ENCODE results near the gene KLKB1. TPM values are rescaled to one million over a fixed set of nuclear protein-coding genes. Genes with fewer than 3 reads are reported as not detected.
"Not testable (repeated sequence)": the region's sequence is repeated elsewhere in the genome, so short reads cannot be mapped to it uniquely, and the experiment has no call there.

The KLKB1 gene
- polyA plus RNA-seq, 1 donor (not counting 4 experiments of a cell fraction or from before 2014, with no cell fraction given), result 0.04 TPM

GRCh38 chr4:186243331-186243730 is 16.0 kb downstream of the KLKB1 start:
- Histone ChIP-seq H3K9me1 (ENCODE audit: control insufficient read depth, extremely low read depth, insufficient read depth, low read length) (no peaks in the 10 kb centered on the region), H3K36me3 (ENCODE audit: control insufficient read depth in 2 of 2, extremely low read depth in 1 of 2, insufficient read depth in 2 of 2, low read length in 2 of 2) (no peaks in the 10 kb centered on the region), H3K4me1 (ENCODE audit: control insufficient read depth, extremely low read depth, insufficient read depth, low read length) (no peaks in the 10 kb centered on the region), H3K79me2 (ENCODE audit: control insufficient read depth, insufficient read depth, low read length) (no peaks in the 10 kb centered on the region), H3K4me3 (ENCODE audit: control insufficient read depth in 2 of 3, extremely low read depth in 1 of 3, insufficient read depth in 2 of 3, low read depth in 1 of 3, low read length in 3 of 3) (no peak overlapping the region), H3K9me3 (ENCODE audit: control insufficient read depth, low read depth, low read length) (no peaks in the 10 kb centered on the region), H4K20me1 (ENCODE audit: control insufficient read depth, extremely low read depth, insufficient read depth, low read length) (no peaks in the 10 kb centered on the region), H3K27ac (ENCODE audit: control insufficient read depth, insufficient read depth, low read length) (no peak overlapping the region), H3K27me3 (ENCODE audit: control insufficient read depth, extremely low read depth, insufficient read depth, low read length) (no peaks in the 10 kb centered on the region), H2AFZ (ENCODE audit: control insufficient read depth, low read length) (no peak overlapping the region), H3K9ac (ENCODE audit: control insufficient read depth, extremely low read depth, insufficient read depth, low read length) (no peak overlapping the region), H3K4me2 (ENCODE audit: control insufficient read depth, extremely low read depth, insufficient read depth, low read depth, low read length) (no peak overlapping the region)
- no peak for DNase-seq (ENCODE audit: low read depth, low spot score)
- dilution Hi-C loops (cut with MboI; ENCODE audit: extremely low pct_ligation_motif_present, low sequenced_read_pairs), result no loop called here
- no peak for FAIRE-seq
- no peak for TF ChIP-seq CTCF (optimal IDR thresholded peaks at IDR 0.05 in 1 of 3, IDR thresholded peaks at IDR 0.05 in 1 of 3, conservative IDR thresholded peaks at IDR 0.05 in 1 of 3; ENCODE audit: extremely low read depth in 1 of 3, insufficient read depth in 2 of 3, low read length in 3 of 3)
- TF ChIP-seq EZH2 (IDR thresholded peaks at IDR 0.05; ENCODE audit: low read length), result no peak

GRCh38 chr4:186244835-186245234 is 17.5 kb downstream of the KLKB1 start:
- H4K20me1 ChIP-seq (ENCODE audit: control insufficient read depth, extremely low read depth, insufficient read depth, low read length), result no peaks in the 10 kb centered on the region
- no peak overlapping the region for H3K4me2 ChIP-seq (ENCODE audit: control insufficient read depth, extremely low read depth, insufficient read depth, low read depth, low read length)
- no peak overlapping the region for H3K27ac ChIP-seq (ENCODE audit: control insufficient read depth, insufficient read depth, low read length)
- H2AFZ ChIP-seq (ENCODE audit: control insufficient read depth, low read length), result no peak overlapping the region
- H3K4me1 ChIP-seq (ENCODE audit: control insufficient read depth, extremely low read depth, insufficient read depth, low read length), result no peaks in the 10 kb centered on the region
- TF ChIP-seq EZH2 (IDR thresholded peaks at IDR 0.05; ENCODE audit: low read length) (no peak), CTCF (optimal IDR thresholded peaks at IDR 0.05 in 1 of 3, IDR thresholded peaks at IDR 0.05 in 1 of 3, conservative IDR thresholded peaks at IDR 0.05 in 1 of 3; ENCODE audit: extremely low read depth in 1 of 3, insufficient read depth in 2 of 3, low read length in 3 of 3) (no peak)
- DNase-seq (ENCODE audit: low read depth, low spot score) (no peak), FAIRE-seq (no peak)
- H3K27me3 ChIP-seq (ENCODE audit: control insufficient read depth, extremely low read depth, insufficient read depth, low read length), result no peaks in the 10 kb centered on the region
- H3K36me3 ChIP-seq (ENCODE audit: control insufficient read depth in 2 of 2, extremely low read depth in 1 of 2, insufficient read depth in 2 of 2, low read length in 2 of 2), result no peaks in the 10 kb centered on the region
- no peaks in the 10 kb centered on the region for H3K9me1 ChIP-seq (ENCODE audit: control insufficient read depth, extremely low read depth, insufficient read depth, low read length)
- no peak overlapping the region for H3K4me3 ChIP-seq (ENCODE audit: control insufficient read depth in 2 of 3, extremely low read depth in 1 of 3, insufficient read depth in 2 of 3, low read depth in 1 of 3, low read length in 3 of 3)
- dilution Hi-C loops (cut with MboI; ENCODE audit: extremely low pct_ligation_motif_present, low sequenced_read_pairs), result no loop called here
- H3K79me2 ChIP-seq (ENCODE audit: control insufficient read depth, insufficient read depth, low read length), result no peaks in the 10 kb centered on the region
- no peak overlapping the region for H3K9ac ChIP-seq (ENCODE audit: control insufficient read depth, extremely low read depth, insufficient read depth, low read length)
- H3K9me3 ChIP-seq (ENCODE audit: control insufficient read depth, low read depth, low read length), result no peaks in the 10 kb centered on the region

GRCh38 chr4:186247062-186247752 is 19.9 kb downstream of the KLKB1 start:
- H3K27ac ChIP-seq (ENCODE audit: control insufficient read depth, insufficient read depth, low read length); H3K79me2 ChIP-seq (ENCODE audit: control insufficient read depth, insufficient read depth, low read length); H3K9ac ChIP-seq (ENCODE audit: control insufficient read depth, extremely low read depth, insufficient read depth, low read length); H3K9me3 ChIP-seq (ENCODE audit: control insufficient read depth, low read depth, low read length); DNase-seq (ENCODE audit: low read depth, low spot score); FAIRE-seq; H4K20me1 ChIP-seq (ENCODE audit: control insufficient read depth, extremely low read depth, insufficient read depth, low read length); H3K4me1 ChIP-seq (ENCODE audit: control insufficient read depth, extremely low read depth, insufficient read depth, low read length); dilution Hi-C loops (cut with MboI; ENCODE audit: extremely low pct_ligation_motif_present, low sequenced_read_pairs); H3K4me2 ChIP-seq (ENCODE audit: control insufficient read depth, extremely low read depth, insufficient read depth, low read depth, low read length); H3K27me3 ChIP-seq (ENCODE audit: control insufficient read depth, extremely low read depth, insufficient read depth, low read length); H3K9me1 ChIP-seq (ENCODE audit: control insufficient read depth, extremely low read depth, insufficient read depth, low read length); H3K36me3 ChIP-seq (ENCODE audit: control insufficient read depth in 2 of 2, extremely low read depth in 1 of 2, insufficient read depth in 2 of 2, low read length in 2 of 2); H3K4me3 ChIP-seq (ENCODE audit: control insufficient read depth in 2 of 3, extremely low read depth in 1 of 3, insufficient read depth in 2 of 3, low read depth in 1 of 3, low read length in 3 of 3); H2AFZ ChIP-seq (ENCODE audit: control insufficient read depth, low read length): not testable (repeated sequence)
